H1 (cell line): ENCODE data around the gene SCNN1B. TPM values are rescaled to one million over a fixed set of nuclear protein-coding genes. Genes with fewer than 3 reads are reported as not detected.
A peak's percentile ranks its signal among the peaks of the same experiment; 100 is the strongest.

ENCODE experiments used
- CTCF ChIA-PET: fragments of 300-600 bp; sonication (Branson Sonifier 250); formaldehyde crosslinking; loops from one replicate; lab custom pipeline; 2021; ENCODE audit not compliant: partially characterized antibody; lab: Charles Lee
- POLR2A ChIA-PET: fragments of 300-600 bp; sonication (Branson Sonifier 250); formaldehyde crosslinking; loops from one replicate; lab custom pipeline; 2021; ENCODE audit warnings: inconsistent platforms; ENCODE audit not compliant: partially characterized antibody; lab: Charles Lee
- DNase-seq, 2 experiments: peaks; one replicate each; pipeline versions ENCODE4 v3.0.0 to v3.0.0-alpha.2; 2010 to 2022; ENCODE audit warnings: low spot score in 2 of 2, low read depth in 1 of 2, mixed read lengths in 1 of 2
- FAIRE-seq: peaks from 2 replicates; lab custom pipeline; 2011; peaks lifted over from hg19 to GRCh38; lab: Jason Lieb, UNC
- H2AFZ ChIP-seq: 2 replicates; pipeline ENCODE4 v1.8.1; 2012; ENCODE audit warnings: low read length, inconsistent platforms
- H2AK5ac ChIP-seq: 2 replicates; pipeline ENCODE4 v1.6.1; 2013; ENCODE audit warnings: low read depth, low read length
- H2BK120ac ChIP-seq: replicated peaks from 2 replicates; pipeline ENCODE3; 2013; ENCODE audit warnings: low read depth, low read length, inconsistent platforms
- H2BK12ac ChIP-seq: 2 replicates; pipeline ENCODE4 v1.6.1; 2013; ENCODE audit warnings: low read depth, low read length
- H2BK15ac ChIP-seq: 2 replicates; pipeline ENCODE4 v1.6.1; 2013; ENCODE audit warnings: low read length
- H2BK20ac ChIP-seq: 2 replicates; pipeline ENCODE4 v1.6.1; 2013; ENCODE audit warnings: low read length
- H2BK5ac ChIP-seq: 2 replicates; pipeline ENCODE4 v1.6.1; 2013; ENCODE audit warnings: low read depth, low read length
- H3K14ac ChIP-seq: 2 replicates; pipeline ENCODE4 v1.6.1; 2013; ENCODE audit warnings: inconsistent platforms; ENCODE audit not compliant: insufficient read length
- H3K18ac ChIP-seq: 2 replicates; pipeline ENCODE4 v1.6.1; 2013; ENCODE audit warnings: low read length; ENCODE audit errors: extremely low read depth
- H3K23ac ChIP-seq: 2 replicates; pipeline ENCODE4 v1.6.1; 2013; ENCODE audit warnings: inconsistent platforms; ENCODE audit not compliant: insufficient read length
- H3K23me2 ChIP-seq: 2 replicates; pipeline ENCODE4 v1.6.1; 2013; ENCODE audit warnings: low read depth, low read length
- H3K27ac ChIP-seq: 2 replicates; pipeline ENCODE4 v1.6.1; 2011; ENCODE audit warnings: low read depth, low read length, inconsistent platforms
- H3K27me3 ChIP-seq, 4 experiments: replicated peaks in 1 of 4; 1 replicate in 1 of 4; 2 replicates in 3 of 4; pipeline versions ENCODE4 v1.6.1 to v1.8.1; 2011 to 2013; ENCODE audit warnings: low read length in 3 of 4, mild to moderate bottlenecking in 3 of 4, inconsistent platforms in 2 of 4, mixed read lengths in 2 of 4, moderate library complexity in 1 of 4; ENCODE audit not compliant: control insufficient read depth in 3 of 4, insufficient read depth in 3 of 4; ENCODE audit errors: extremely low read depth in 1 of 4
- H3K36me3 ChIP-seq, 4 experiments: 2 replicates each; pipeline versions ENCODE4 v1.6.1 to v1.8.1; 2011 to 2013; ENCODE audit warnings: mild to moderate bottlenecking in 4 of 4, low read length in 3 of 4, moderate library complexity in 2 of 4, control low read depth in 1 of 4, inconsistent platforms in 1 of 4; ENCODE audit not compliant: insufficient read depth in 4 of 4, control insufficient read depth in 2 of 4
- H3K4ac ChIP-seq: replicated peaks from 2 replicates; pipeline ENCODE3; 2013; ENCODE audit warnings: low read length, low read depth, mixed read lengths, inconsistent platforms; ENCODE audit not compliant: insufficient read length
- H3K4me1 ChIP-seq, 4 experiments: replicated peaks in 1 of 4; 1 replicate in 1 of 4; 2 replicates in 3 of 4; pipeline versions ENCODE4 v1.6.1 to v1.8.1; 2011 to 2013; ENCODE audit warnings: low read length in 3 of 4, inconsistent platforms in 2 of 4, mixed read lengths in 1 of 4; ENCODE audit not compliant: insufficient read depth in 4 of 4, control insufficient read depth in 3 of 4
- H3K4me2 ChIP-seq, 2 experiments: 2 replicates each; pipeline versions ENCODE4 v1.6.1 to v1.8.1; 2011 to 2013; ENCODE audit warnings: low read depth in 2 of 2, low read length in 2 of 2, control low read depth in 1 of 2, inconsistent platforms in 1 of 2, mild to moderate bottlenecking in 1 of 2; ENCODE audit not compliant: insufficient read depth in 1 of 2
- H3K4me3 ChIP-seq, 4 experiments: fragments of 200-600, 300-600 bp in 1 of 4; sonication (generic), shearing (Covaris generic), sonication (Bioruptor Twin) in 1 of 4; 2 replicates each; pipeline versions ENCODE4 v1.5.1 to v1.8.1; 2011 to 2016; ENCODE audit warnings: low read length in 4 of 4, low read depth in 3 of 4, control low read depth in 2 of 4, inconsistent platforms in 2 of 4, mild to moderate bottlenecking in 2 of 4, mixed read lengths in 1 of 4, moderate library complexity in 1 of 4; ENCODE audit not compliant: insufficient read depth in 2 of 4; ENCODE audit errors: extremely low read depth in 1 of 4
- H3K56ac ChIP-seq: replicated peaks from 2 replicates; pipeline ENCODE3; 2013; ENCODE audit warnings: low read depth, mild to moderate bottlenecking, mixed read lengths, low read length, inconsistent platforms; ENCODE audit not compliant: insufficient read length
- H3K79me1 ChIP-seq: 2 replicates; pipeline ENCODE4 v1.6.1; 2013; ENCODE audit warnings: low read depth, low read length, control low read depth
- H3K79me2 ChIP-seq, 2 experiments: 2 replicates each; pipeline versions ENCODE4 v1.6.1 to v1.8.1; 2012 to 2013; ENCODE audit warnings: low read length in 2 of 2, mild to moderate bottlenecking in 2 of 2, inconsistent platforms in 1 of 2; ENCODE audit not compliant: insufficient read depth in 2 of 2, control insufficient read depth in 1 of 2
- H3K9ac ChIP-seq, 4 experiments: replicated peaks in 1 of 4; 1 replicate in 1 of 4; 2 replicates in 3 of 4; pipeline versions ENCODE4 v1.6.1 to v1.8.1; 2011 to 2013; ENCODE audit warnings: low read depth in 3 of 4, low read length in 3 of 4, control low read depth in 2 of 4, mild to moderate bottlenecking in 2 of 4, moderate library complexity in 2 of 4, inconsistent platforms in 1 of 4; ENCODE audit errors: extremely low read depth in 1 of 4
- H3K9me3 ChIP-seq, 2 experiments: 2 replicates each; pipeline versions ENCODE4 v1.6.1 to v1.8.1; 2012 to 2013; ENCODE audit warnings: mild to moderate bottlenecking in 2 of 2, moderate library complexity in 2 of 2, control low read depth in 1 of 2, inconsistent platforms in 1 of 2, low read depth in 1 of 2, low read length in 1 of 2, mixed read lengths in 1 of 2; ENCODE audit not compliant: insufficient read depth in 2 of 2
- H4K20me1 ChIP-seq, 2 experiments: replicated peaks in 1 of 2; 2 replicates each; pipeline versions ENCODE3 to v1.8.1; 2011 to 2013; ENCODE audit warnings: inconsistent platforms in 2 of 2, low read length in 2 of 2, mild to moderate bottlenecking in 1 of 2; ENCODE audit not compliant: insufficient read depth in 2 of 2, control insufficient read depth in 1 of 2
- H4K5ac ChIP-seq: 2 replicates; pipeline ENCODE4 v1.6.1; 2013; ENCODE audit warnings: low read length, low read depth, mixed read lengths, inconsistent platforms; ENCODE audit not compliant: insufficient read length
- H4K8ac ChIP-seq: 2 replicates; pipeline ENCODE4 v1.8.0; 2013; ENCODE audit warnings: mild to moderate bottlenecking, moderate library complexity, low read length, inconsistent platforms; ENCODE audit not compliant: insufficient read depth; ENCODE audit errors: extremely low read depth
- H4K91ac ChIP-seq: replicated peaks from 2 replicates; pipeline ENCODE3; 2013; ENCODE audit warnings: low read length, mixed read lengths, inconsistent platforms; ENCODE audit not compliant: insufficient read length
- CHD1 ChIP-seq: IDR thresholded peaks from 2 replicates; pipeline ENCODE4 v1.6.1; 2012; ENCODE audit warnings: low read depth, low read length, improper control_type of control experiment
- JUND ChIP-seq: IDR thresholded peaks from 2 replicates; pipeline ENCODE4 v1.6.1; 2011; ENCODE audit warnings: mild to moderate bottlenecking, improper control_type of control experiment, low read length
- KDM1A ChIP-seq: fragments of 200-600, 300-600 bp; sonication (generic); IDR thresholded peaks from 2 replicates; pipeline ENCODE4 v1.7.1; 2016; ENCODE audit warnings: mild to moderate bottlenecking, low read length, borderline replicate concordance
- KDM4A ChIP-seq: IDR thresholded peaks from one replicate; pipeline ENCODE4 v1.7.1; 2012; ENCODE audit warnings: low read depth, mild to moderate bottlenecking, moderate library complexity, low read length, inconsistent platforms; ENCODE audit not compliant: severe bottlenecking
- PHF8 ChIP-seq: fragments of 200-600 bp; sonication (generic); conservative IDR thresholded peaks from 2 replicates; pipeline ENCODE4 v1.7.1; 2012; ENCODE audit warnings: low read depth, mild to moderate bottlenecking, inconsistent platforms, low read length, moderate library complexity
- WGBS, 2 experiments: shearing (Covaris generic) in 1 of 2; methylation state at CpG; one replicate each; pipeline versions ENCODE4 v1.1.6 to v1.1.7; 2013 to 2015; ENCODE audit warnings: low lambda C conversion rate in 2 of 2, mixed read lengths in 2 of 2, inconsistent platforms in 1 of 2, low coverage in 1 of 2, missing lambda C conversion rate in 1 of 2; ENCODE audit not compliant: insufficient replicate concordance in 2 of 2, insufficient coverage in 1 of 2, insufficient read length in 1 of 2; ENCODE audit errors: extremely low coverage in 1 of 2, missing lambda C conversion rate in 1 of 2; 5-methylcytosine and 5-hydroxymethylcytosine counted together
- long read RNA-seq, 2 experiments: library from RNA in 1 of 2; library from capped mRNA in 1 of 2; stranded (forward); transcript quantifications; one replicate each; pipeline ENCODE4 v2.0.0, GENCODE V29; 2021; ENCODE audit warnings: inconsistent platforms in 1 of 2
- polyA minus RNA-seq, 3 experiments: library from RNA; depleted of rRNA, polyadenylated mRNA; stranded (reverse); fragments of >200 nt; gene quantifications; 1 replicate in 2 of 3; 2 replicates in 1 of 3; pipeline ENCODE4 v1.2.3, GENCODE V29; 2011
- polyA plus RNA-seq, 7 experiments: library from polyadenylated mRNA; depleted of rRNA in 3 of 7; stranded (reverse) in 5 of 7; unstranded in 2 of 7; fragments of >200 nt in 5 of 7; fragments of 200-250 nt in 2 of 7; gene quantifications; 1 replicate in 5 of 7; 2 replicates in 1 of 7; 4 replicates in 1 of 7; pipeline versions ENCODE4 v1.2.1 to v1.2.3, GENCODE V29; 2011 to 2013; ENCODE audit warnings: missing spikeins in 2 of 7, mixed read lengths in 2 of 7
- total RNA-seq: library from RNA; stranded (reverse); fragmentation: NEBNext Ultra II Directional; extraction: Animal tissue kit (Norgen Biotek cat#: 25700); gene quantifications from 2 replicates; pipeline ENCODE4 v1.2.1, GENCODE V29; 2021

The SCNN1B gene, protein sequence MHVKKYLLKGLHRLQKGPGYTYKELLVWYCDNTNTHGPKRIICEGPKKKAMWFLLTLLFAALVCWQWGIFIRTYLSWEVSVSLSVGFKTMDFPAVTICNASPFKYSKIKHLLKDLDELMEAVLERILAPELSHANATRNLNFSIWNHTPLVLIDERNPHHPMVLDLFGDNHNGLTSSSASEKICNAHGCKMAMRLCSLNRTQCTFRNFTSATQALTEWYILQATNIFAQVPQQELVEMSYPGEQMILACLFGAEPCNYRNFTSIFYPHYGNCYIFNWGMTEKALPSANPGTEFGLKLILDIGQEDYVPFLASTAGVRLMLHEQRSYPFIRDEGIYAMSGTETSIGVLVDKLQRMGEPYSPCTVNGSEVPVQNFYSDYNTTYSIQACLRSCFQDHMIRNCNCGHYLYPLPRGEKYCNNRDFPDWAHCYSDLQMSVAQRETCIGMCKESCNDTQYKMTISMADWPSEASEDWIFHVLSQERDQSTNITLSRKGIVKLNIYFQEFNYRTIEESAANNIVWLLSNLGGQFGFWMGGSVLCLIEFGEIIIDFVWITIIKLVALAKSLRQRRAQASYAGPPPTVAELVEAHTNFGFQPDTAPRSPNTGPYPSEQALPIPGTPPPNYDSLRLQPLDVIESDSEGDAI
- 0.95 TPM in 1 of 2 replicates, not detected in the other for total RNA-seq
- polyA plus RNA-seq (2011; rRNA removed), result 0.20 and 0.25 TPM in 2 replicates
- 0.26 TPM for polyA plus RNA-seq (2011; cell fraction: cytosol; rRNA removed)
- polyA plus RNA-seq (2011; cell fraction: nucleus; rRNA removed), result 0.31 TPM
- 0.25 to 0.36 TPM in 2 of 4 replicates, not detected in the others for polyA plus RNA-seq (2012, experiment 1 of 2)
- 0.18 TPM for polyA plus RNA-seq (2012, experiment 2 of 2)
- polyA plus RNA-seq (2013, experiment 1 of 2), result 0.26 TPM
- polyA plus RNA-seq (2013, experiment 2 of 2), result 0.35 TPM
- polyA minus RNA-seq (2011; rRNA and poly(A)+ RNA removed), result 0.24 and 0.60 TPM in 2 replicates
- not detected for polyA minus RNA-seq (2011; cell fraction: cytosol; rRNA and poly(A)+ RNA removed)
- not detected for polyA minus RNA-seq (2011; cell fraction: nucleus; rRNA and poly(A)+ RNA removed)
- long read RNA-seq, experiment 1, result 0 reads
- long read RNA-seq, experiment 2, result 0 reads

DNA sequence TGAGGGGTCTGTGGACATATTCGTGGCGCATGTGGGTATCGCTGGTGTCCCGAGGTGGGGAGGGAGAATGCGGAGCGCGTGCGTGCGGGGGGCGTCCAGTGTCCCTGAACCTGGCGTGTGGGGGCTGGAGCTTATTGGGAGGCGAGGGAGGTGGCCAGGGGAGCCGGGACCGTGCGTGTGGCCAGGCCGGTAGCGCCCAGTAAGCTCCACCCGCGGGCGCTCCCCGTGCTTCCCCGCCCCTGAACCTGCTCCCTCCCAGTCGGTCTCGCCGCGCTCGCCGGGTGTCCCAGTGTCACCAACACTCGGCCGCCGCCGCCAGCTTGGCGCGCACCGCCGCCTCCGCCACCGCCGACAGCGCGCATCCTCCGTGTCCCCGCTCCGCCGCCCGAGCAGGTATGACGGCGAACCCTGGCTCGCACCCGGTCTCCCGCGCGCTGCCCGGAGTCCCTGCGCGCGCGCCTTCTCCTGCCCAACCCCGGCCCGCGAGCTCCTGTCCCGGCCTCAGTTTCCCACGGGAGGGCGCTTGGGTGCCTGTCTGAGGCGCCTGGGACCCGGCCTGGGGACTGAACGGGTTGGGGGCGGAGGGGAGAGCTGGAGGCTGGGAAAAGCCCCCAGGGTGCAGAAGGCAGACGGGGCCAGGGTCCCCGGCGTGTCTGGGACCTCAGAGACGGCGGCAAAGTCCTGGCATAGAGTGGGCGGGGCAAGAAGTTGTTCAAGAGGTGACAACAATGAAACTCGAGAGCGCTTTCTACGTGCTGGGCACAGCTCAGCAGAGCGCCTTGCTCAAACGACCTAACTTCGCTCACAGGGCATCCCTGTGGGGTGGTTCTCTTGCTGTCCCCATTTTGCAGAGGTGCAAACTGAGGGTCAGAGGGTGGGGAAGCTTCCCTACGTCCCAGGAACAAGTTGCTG lies at the start of gene SCNN1B:
Gene SCNN1B (plus strand): TSS at position 258 of the 912 bp plus-strand sequence. CDS start 46,298 bp downstream, outside the sequence.
- peaks cover 14 to 22% (median 21%) of the 10 kb centered on the region in 4 experiments for H3K27me3 ChIP-seq
- H3K14ac ChIP-seq, result no peak within 1 kb of the TSS
- no peak within 1 kb of the TSS for H3K27ac ChIP-seq
- ChIA-PET POLR2A (interaction anchor here (0.7 to 1.8 kb wide), 4 partner anchors 10 to 133 kb away, joined by 3 read pairs; no protein-coding TSS in a partner anchor), CTCF (interaction anchor here (0.8 to 6.0 kb wide), 11 partner anchors 9 to 132 kb away, joined by 3 to 47 read pairs (median 5); partner anchors contain the start of gene SCNN1G)
- H3K4me2 ChIP-seq, result peak within 1 kb of the TSS; percentile 83 to 100
- H4K5ac ChIP-seq, result no peak within 1 kb of the TSS
- H2AFZ ChIP-seq, result peak within 1 kb of the TSS; percentile 63; the same call in 1 of the 2 replicates
- H2AK5ac ChIP-seq, result no peak within 1 kb of the TSS; the same call in 1 of the 2 replicates
- H2BK20ac ChIP-seq, result no peak within 1 kb of the TSS
- WGBS, 2 experiments, result 4% methylated on average over 51 of the region's 81 CpGs; no CpG with 5 or more reads in 1 of the 2 experiments
- no peak within 1 kb of the TSS; a peak in 1 of 7 replicates for H3K9ac ChIP-seq
- H3K23ac ChIP-seq, result no peak within 1 kb of the TSS
- H3K79me2 ChIP-seq, result no peaks in the 10 kb centered on the region
- peak within 1 kb of the TSS; percentile 84 for H4K91ac ChIP-seq
- peak within 1 kb of the TSS; percentile 71 for H4K8ac ChIP-seq
- H2BK12ac ChIP-seq, result peak within 1 kb of the TSS; percentile 84; the same call in 1 of the 2 replicates
- H2BK15ac ChIP-seq, result peak within 1 kb of the TSS; percentile 25; the same call in 1 of the 2 replicates
- peak within 1 kb of the TSS; percentile 30 to 70 (median 54) for H3K4me3 ChIP-seq
- H3K4me1 ChIP-seq, result peaks cover 0 to 11% (median 1%) of the 10 kb centered on the region in 4 experiments; a peak in 4 of 7 replicates
- H3K56ac ChIP-seq, result no peak within 1 kb of the TSS
- peak in 1 of 2 experiments; percentile 67 for DNase-seq
- no peaks in the 10 kb centered on the region for H3K79me1 ChIP-seq
- H2BK120ac ChIP-seq, result peak within 1 kb of the TSS; percentile 47
- no peaks in the 10 kb centered on the region for H4K20me1 ChIP-seq
- H3K18ac ChIP-seq, result peak within 1 kb of the TSS; percentile 48; the same call in 1 of the 2 replicates
- FAIRE-seq, result no peak
- H2BK5ac ChIP-seq, result no peak within 1 kb of the TSS
- H3K4ac ChIP-seq, result peak within 1 kb of the TSS; percentile 62
- H3K23me2 ChIP-seq, result peaks cover 12% of the 10 kb centered on the region
- no peaks in the 10 kb centered on the region for H3K9me3 ChIP-seq
- no peaks in the 10 kb centered on the region for H3K36me3 ChIP-seq
- TF ChIP-seq KDM4A (peak; percentile 89), CHD1 (no peak), KDM1A (peak; percentile 90), PHF8 (no peak), JUND (no peak)
